Right hindlimb (tissue), 1 donor: Measurements from ENCODE around the gene SLC35F3.
"Not testable (repeated sequence)": the region's sequence is repeated elsewhere in the genome, so short reads cannot be mapped to it uniquely, and the experiment has no call there.

Experiments
- DNase-seq: peaks from one replicate; pipeline ENCODE4 v3.0.0-alpha.2; 2018

Gene SLC35F3

GRCh38 chr1:234231061-234231892, 326.8 kb downstream of the SLC35F3 start:
- DNase-seq: no peak

GRCh38 chr1:234231893-234232276, 327.4 kb downstream of the SLC35F3 start:
- DNase-seq: no peak

- no peak for DNase-seq
These were observed 329.7 kb downstream of the SLC35F3 start for GRCh38 chr1:234234199-234234598.

GRCh38 chr1:234235434-234235881, 331.0 kb downstream of the SLC35F3 start:
- DNase-seq: no peak

GRCh38 chr1:234237393-234237792, 332.9 kb downstream of the SLC35F3 start:
- DNase-seq: no peak

GRCh38 chr1:234238060-234238459, 333.6 kb downstream of the SLC35F3 start:
- no peak for DNase-seq

GRCh38 chr1:234239515-234239914, 335.0 kb downstream of the SLC35F3 start:
- no peak for DNase-seq

GRCh38 chr1:234239936-234240335, 335.5 kb downstream of the SLC35F3 start:
- DNase-seq: no peak

GRCh38 chr1:234240680-234241079, 336.2 kb downstream of the SLC35F3 start:
- DNase-seq: no peak

GRCh38 chr1:234241941-234242490, 337.5 kb downstream of the SLC35F3 start:
- no peak for DNase-seq

GRCh38 chr1:234243521-234244260, 339.2 kb downstream of the SLC35F3 start:
- DNase-seq: no peak

- DNase-seq: no peak
These were observed 340.0 kb downstream of the SLC35F3 start for GRCh38 chr1:234244482-234244881.

GRCh38 chr1:234246638-234247116, 342.2 kb downstream of the SLC35F3 start:
- DNase-seq: no peak

GRCh38 chr1:234247746-234248145, 343.3 kb downstream of the SLC35F3 start:
- DNase-seq: not testable (repeated sequence)

- DNase-seq: no peak
These were observed 346.3 kb downstream of the SLC35F3 start for GRCh38 chr1:234250747-234251146.

GRCh38 chr1:234253732-234254131, 349.3 kb downstream of the SLC35F3 start:
- no peak for DNase-seq

- DNase-seq: no peak
These were observed 351.9 kb downstream of the SLC35F3 start for GRCh38 chr1:234256359-234256758.

GRCh38 chr1:234258071-234258470, 353.6 kb downstream of the SLC35F3 start:
- no peak for DNase-seq

- DNase-seq: no peak
These were observed 356.1 kb downstream of the SLC35F3 start for GRCh38 chr1:234260578-234260977.

GRCh38 chr1:234261545-234261944, 357.1 kb downstream of the SLC35F3 start:
- no peak for DNase-seq

GRCh38 chr1:234262007-234262753, 357.7 kb downstream of the SLC35F3 start:
- DNase-seq: no peak

GRCh38 chr1:234262754-234263105, 358.3 kb downstream of the SLC35F3 start:
- no peak for DNase-seq

- DNase-seq: no peak
These were observed 360.4 kb downstream of the SLC35F3 start for GRCh38 chr1:234264832-234265231.
